Thyroid gland (tissue), 4 donors: ENCODE results near the gene EVPLL. TPM values are rescaled to one million over a fixed set of nuclear protein-coding genes. Genes with fewer than 3 reads are reported as not detected.
A peak's percentile ranks its signal among the peaks of the same experiment; 100 is the strongest.

ENCODE experiments used
- DNase-seq, 2 donors: peaks; one replicate each; pipeline ENCODE4 v3.0.0-alpha.2; 2019
- H3K27ac ChIP-seq, 3 donors: fragments of 200-600 bp; sonication (generic); 1 replicate in 2 of 3; 2 replicates in 1 of 3; pipeline ENCODE4 v1.5.1; 2016 to 2019; ENCODE audit warnings: mild to moderate bottlenecking in 1 of 3, moderate library complexity in 1 of 3
- H3K27me3 ChIP-seq: fragments of 200-600 bp; sonication (generic); one replicate; pipeline ENCODE4 v1.5.1; 2019
- H3K36me3 ChIP-seq, 2 donors: fragments of 200-600 bp; sonication (generic); one replicate each; pipeline ENCODE4 v1.5.1; 2016 to 2019
- H3K4me1 ChIP-seq, 2 donors: fragments of 200-600 bp; sonication (generic); one replicate each; pipeline ENCODE4 v1.5.1; 2017 to 2019
- H3K4me3 ChIP-seq, 3 donors: fragments of 200-600 bp; sonication (generic); replicated peaks in 1 of 3; 1 replicate in 2 of 3; 2 replicates in 1 of 3; pipeline ENCODE4 v1.5.1; 2016; ENCODE audit warnings: mild to moderate bottlenecking in 1 of 3
- H3K9me3 ChIP-seq: fragments of 200-600 bp; sonication (generic); one replicate; pipeline ENCODE4 v1.5.1; 2017
- POLR2A ChIP-seq, 2 donors: fragments of 450-650 bp; IDR thresholded peaks; one replicate each; pipeline ENCODE4 v1.6.1; 2017; ENCODE audit warnings: antibody characterized with exemption in 2 of 2, mild to moderate bottlenecking in 2 of 2, moderate library complexity in 1 of 2
- WGBS, 2 donors: methylation state at CpG; one replicate each; pipeline ENCODE4 v1.1.5; 2017; 5-methylcytosine and 5-hydroxymethylcytosine counted together
- intact Hi-C: fragments of 100-400 bp; cut with DNase I; formaldehyde crosslinking; loops from one replicate; pipeline ENCODE4 v1.15.1; 2023
- total RNA-seq, 4 donors: library from RNA; depleted of rRNA; stranded (reverse); fragments of >200 nt; gene quantifications; one replicate each; pipeline ENCODE4 v1.2.3, GENCODE V29; 2016
- TF ChIP-seq, protein P1 (sequence below), 6 experiments: fragments of 200-600 bp in 3 of 6; fragments of 450-650 bp in 3 of 6; sonication (generic) in 3 of 6; IDR thresholded peaks; one replicate each; pipeline ENCODE4 v1.5.1; 2016 to 2019; ENCODE audit warnings: antibody characterized with exemption in 6 of 6, mild to moderate bottlenecking in 2 of 6, inconsistent platforms in 1 of 6, moderate library complexity in 1 of 6

Gene EVPLL
- total RNA-seq, 4 donors from 2014 or later = 0.40 to 1.4 (median 0.89) TPM; not detected in 1

GRCh38 chr17:18339933-18340332 is 37.6 kb upstream of the EVPLL start:
- H3K36me3 ChIP-seq = peaks cover 25 to 29% of the 10 kb centered on the region in 2 donors
- intact Hi-C loops = no loop called here

GRCh38 chr17:18344021-18344420 is 33.6 kb upstream of the EVPLL start:
- intact Hi-C loops = no loop called here
- H3K9me3 ChIP-seq = no peaks in the 10 kb centered on the region
- no peaks in the 10 kb centered on the region for H3K27me3 ChIP-seq
- WGBS, 2 donors = 91 to 92% methylated on average over 5 of the region's 5 CpGs
- no peak overlapping the region for H3K4me3 ChIP-seq
- no peak for TF ChIP-seq POLR2A (IDR thresholded peaks at IDR 0.05)
- TF ChIP-seq, protein P1, sequence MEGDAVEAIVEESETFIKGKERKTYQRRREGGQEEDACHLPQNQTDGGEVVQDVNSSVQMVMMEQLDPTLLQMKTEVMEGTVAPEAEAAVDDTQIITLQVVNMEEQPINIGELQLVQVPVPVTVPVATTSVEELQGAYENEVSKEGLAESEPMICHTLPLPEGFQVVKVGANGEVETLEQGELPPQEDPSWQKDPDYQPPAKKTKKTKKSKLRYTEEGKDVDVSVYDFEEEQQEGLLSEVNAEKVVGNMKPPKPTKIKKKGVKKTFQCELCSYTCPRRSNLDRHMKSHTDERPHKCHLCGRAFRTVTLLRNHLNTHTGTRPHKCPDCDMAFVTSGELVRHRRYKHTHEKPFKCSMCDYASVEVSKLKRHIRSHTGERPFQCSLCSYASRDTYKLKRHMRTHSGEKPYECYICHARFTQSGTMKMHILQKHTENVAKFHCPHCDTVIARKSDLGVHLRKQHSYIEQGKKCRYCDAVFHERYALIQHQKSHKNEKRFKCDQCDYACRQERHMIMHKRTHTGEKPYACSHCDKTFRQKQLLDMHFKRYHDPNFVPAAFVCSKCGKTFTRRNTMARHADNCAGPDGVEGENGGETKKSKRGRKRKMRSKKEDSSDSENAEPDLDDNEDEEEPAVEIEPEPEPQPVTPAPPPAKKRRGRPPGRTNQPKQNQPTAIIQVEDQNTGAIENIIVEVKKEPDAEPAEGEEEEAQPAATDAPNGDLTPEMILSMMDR (IDR thresholded peaks at IDR 0.05) = no peak
- no peak for DNase-seq
- no peaks in the 10 kb centered on the region for H3K4me1 ChIP-seq
- H3K27ac ChIP-seq = no peak overlapping the region
- H3K36me3 ChIP-seq = peaks cover 58 to 59% of the 10 kb centered on the region in 2 donors

More at GRCh38 chr17:18339933-18340332, 37.6 kb upstream of the EVPLL start:
- no peak for DNase-seq
- no peak overlapping the region for H3K27ac ChIP-seq
- H3K4me1 ChIP-seq = no peaks in the 10 kb centered on the region
- H3K27me3 ChIP-seq = no peaks in the 10 kb centered on the region
- no peaks in the 10 kb centered on the region for H3K9me3 ChIP-seq
- WGBS, 2 donors = 96 to 98% methylated on average over 12 to 13 of the region's 13 CpGs
- no peak overlapping the region for H3K4me3 ChIP-seq
- TF ChIP-seq, protein P1 (IDR thresholded peaks at IDR 0.05) = no peak
- TF ChIP-seq POLR2A (IDR thresholded peaks at IDR 0.05) = no peak

DNA sequence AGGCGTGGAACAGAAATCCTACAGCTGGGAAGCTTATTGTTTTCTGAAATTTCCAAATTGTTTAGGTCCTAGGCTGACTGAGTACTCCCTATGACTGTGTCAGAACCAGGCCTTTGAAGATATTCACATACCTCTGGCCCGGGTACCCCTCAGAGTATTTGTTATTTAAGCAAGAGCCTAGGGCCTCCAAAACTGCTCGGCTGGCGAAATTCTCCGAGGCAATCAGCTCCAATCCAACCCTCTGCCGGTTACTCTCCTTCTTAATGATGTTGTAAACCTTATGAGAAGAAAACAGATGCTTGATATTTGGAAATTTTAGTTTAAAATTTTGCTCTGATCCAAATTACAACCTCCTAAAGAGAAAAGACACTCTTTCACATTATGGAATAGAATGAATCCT is 24.0 kb upstream of the EVPLL start:
- Histone ChIP-seq H3K9me3 (no peaks in the 10 kb centered on the region), H3K4me1 (peaks cover 5 to 12% of the 10 kb centered on the region in 2 donors), H3K27ac (no peak overlapping the region), H3K27me3 (no peaks in the 10 kb centered on the region), H3K4me3 (no peak overlapping the region), H3K36me3 (peaks cover 20 to 39% of the 10 kb centered on the region in 2 donors)
- DNase-seq = no peak
- intact Hi-C loops = no loop called here
- no peak for TF ChIP-seq POLR2A (IDR thresholded peaks at IDR 0.05)
- TF ChIP-seq, protein P1 (IDR thresholded peaks at IDR 0.05) = no peak
- 95 to 96% methylated on average over 6 of the region's 6 CpGs for WGBS, 2 donors

DNA sequence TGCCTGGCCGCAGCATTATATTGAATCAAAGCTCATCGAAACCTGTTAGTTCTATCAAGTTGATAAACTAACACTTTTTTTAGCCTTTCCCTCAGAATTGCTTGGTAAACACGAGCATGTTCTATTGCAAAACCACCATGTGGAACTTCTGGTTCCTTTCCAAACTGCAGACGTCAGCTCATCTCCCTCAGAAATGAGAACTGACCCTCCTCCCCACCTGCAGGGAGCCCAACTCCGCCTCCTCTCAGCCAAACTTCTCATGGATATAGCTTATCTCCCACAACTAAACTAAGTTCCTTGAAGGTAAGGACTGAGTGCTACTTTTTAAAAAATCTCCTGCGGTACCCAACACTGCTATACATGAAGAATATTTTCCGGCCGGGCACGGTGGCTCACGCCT is 21.0 kb upstream of the EVPLL start:
- no peaks in the 10 kb centered on the region for H3K9me3 ChIP-seq
- peak in 1 of 2 donors; percentile 10 for DNase-seq
- peaks cover 14 to 21% of the 10 kb centered on the region in 2 donors for H3K36me3 ChIP-seq
- intact Hi-C loops = no loop called here
- WGBS, 2 donors = 90 to 91% methylated on average over 10 of the region's 10 CpGs
- no peak overlapping the region for H3K4me3 ChIP-seq
- H3K4me1 ChIP-seq = peaks cover 5 to 14% of the 10 kb centered on the region in 2 donors
- no peak for TF ChIP-seq POLR2A (IDR thresholded peaks at IDR 0.05)
- TF ChIP-seq, protein P1 (IDR thresholded peaks at IDR 0.05) = no peak
- peak overlapping the region in 2 of 3 donors; percentile 0 to 50 for H3K27ac ChIP-seq
- H3K27me3 ChIP-seq = no peaks in the 10 kb centered on the region

DNA sequence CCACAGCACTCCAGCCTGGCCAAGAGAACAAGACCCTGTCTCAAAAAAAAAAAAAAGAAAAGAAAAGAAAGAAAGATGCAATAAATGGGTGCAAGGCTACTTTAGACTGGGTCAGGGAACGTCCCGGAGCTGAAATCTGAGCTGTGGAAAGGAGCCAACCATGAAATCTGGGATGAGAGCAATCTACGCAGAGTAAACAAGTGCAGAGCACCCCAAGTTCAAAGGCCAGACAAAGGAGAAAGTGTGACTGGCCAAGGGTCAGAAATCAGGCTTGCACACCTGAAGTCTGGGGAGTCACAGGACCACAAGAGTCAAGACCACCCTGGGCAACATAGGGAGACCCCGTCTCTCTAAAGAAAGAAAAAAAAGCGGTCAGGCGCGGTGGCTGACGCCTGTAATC is 17.1 kb upstream of the EVPLL start:
- DNase-seq = no peak
- 89 to 91% methylated on average over 8 of the region's 8 CpGs for WGBS, 2 donors
- no peaks in the 10 kb centered on the region for H3K9me3 ChIP-seq
- TF ChIP-seq POLR2A (IDR thresholded peaks at IDR 0.05) = no peak
- TF ChIP-seq, protein P1 (IDR thresholded peaks at IDR 0.05) = no peak
- no peaks in the 10 kb centered on the region for H3K36me3 ChIP-seq
- intact Hi-C loops = no loop called here
- no peaks in the 10 kb centered on the region for H3K27me3 ChIP-seq
- H3K4me3 ChIP-seq = no peak overlapping the region
- H3K4me1 ChIP-seq = peaks cover 12 to 27% of the 10 kb centered on the region in 2 donors
- H3K27ac ChIP-seq = no peak overlapping the region
